HG03460 (cell line): ENCODE measurements around the gene GAGE12J.
"Not testable (repeated sequence)": the region's sequence is repeated elsewhere in the genome, so short reads cannot be mapped to it uniquely, and the experiment has no call there.

ENCODE experiments used
- ATAC-seq: cut with Tn5 transposase; IDR thresholded peaks from one replicate; pipeline ENCODE4 v1.9.1; 2021; ENCODE audit not compliant: unreplicated experiment

Gene GAGE12J

GRCh38 chrX:49321737-49322136 lies at the start of gene GAGE12J:
Gene GAGE12J (plus strand): TSS chrX:49322037. CDS start chrX:49323194, 1,157 bp downstream.
- ATAC-seq, result not testable (repeated sequence)

- no peak for ATAC-seq
Observed at GRCh38 chrX:49272421-49272820, 49.4 kb upstream of the GAGE12J start.

- ATAC-seq, result no peak
Observed at GRCh38 chrX:49273181-49273727, 48.6 kb upstream of the GAGE12J start.

GRCh38 chrX:49276207-49276606 lies 45.6 kb upstream of the GAGE12J start:
- ATAC-seq, result no peak

GRCh38 chrX:49276671-49277534 lies 44.9 kb upstream of the GAGE12J start:
- no peak for ATAC-seq

- ATAC-seq, result no peak
Observed at GRCh38 chrX:49277535-49277830, 44.4 kb upstream of the GAGE12J start.

GRCh38 chrX:49278081-49278480 lies 43.8 kb upstream of the GAGE12J start:
- no peak for ATAC-seq

GRCh38 chrX:49282647-49283011 lies 39.2 kb upstream of the GAGE12J start:
- no peak for ATAC-seq

GRCh38 chrX:49284212-49284611 lies 37.6 kb upstream of the GAGE12J start:
- ATAC-seq, result no peak

GRCh38 chrX:49286136-49286535 lies 35.7 kb upstream of the GAGE12J start:
- no peak for ATAC-seq

- no peak for ATAC-seq
Observed at GRCh38 chrX:49286581-49286980, 35.3 kb upstream of the GAGE12J start.

- ATAC-seq, result no peak
Observed at GRCh38 chrX:49287665-49288064, 34.2 kb upstream of the GAGE12J start.

- no peak for ATAC-seq
Observed at GRCh38 chrX:49290215-49290614, 31.6 kb upstream of the GAGE12J start.

- ATAC-seq, result no peak
Observed at GRCh38 chrX:49291615-49292337, 30.1 kb upstream of the GAGE12J start.

GRCh38 chrX:49292400-49293362 lies 29.2 kb upstream of the GAGE12J start:
- no peak for ATAC-seq

GRCh38 chrX:49299293-49299692 lies 22.5 kb upstream of the GAGE12J start:
- ATAC-seq, result not testable (repeated sequence)

- no peak for ATAC-seq
Observed at GRCh38 chrX:49300703-49301102, 21.1 kb upstream of the GAGE12J start.

GRCh38 chrX:49303346-49303745 lies 18.5 kb upstream of the GAGE12J start, which contains the start of gene GAGE10:
Gene GAGE10 (plus strand): TSS chrX:49303646. CDS start chrX:49304860, 1,214 bp downstream.
- no peak for ATAC-seq

- not testable (repeated sequence) for ATAC-seq
Observed at GRCh38 chrX:49307775-49308174, 14.1 kb upstream of the GAGE12J start.

GRCh38 chrX:49308604-49309269 lies 13.1 kb upstream of the GAGE12J start:
- ATAC-seq, result no peak
